Lung (tissue), 12 donors: ENCODE results near the gene BIN1. TPM values are rescaled to one million over a fixed set of nuclear protein-coding genes. Genes with fewer than 3 reads are reported as not detected.
A peak's percentile ranks its signal among the peaks of the same experiment; 100 is the strongest.

Experiments
- ATAC-seq: fragments of 200-7000 bp; cut with Tn5 transposase; one replicate; pipeline ENCODE4 v1.9.1; 2020; ENCODE audit warnings: moderate number of reproducible peaks; ENCODE audit not compliant: insufficient read depth, low FRiP score
- DNase-seq, 3 donors: peaks; one replicate each; pipeline ENCODE4 v3.0.0-alpha.2; 2013 to 2017
- H3K27ac ChIP-seq, 2 donors: one replicate each; pipeline ENCODE4 v1.5.1; 2013; ENCODE audit warnings: mild to moderate bottlenecking in 2 of 2, moderate library complexity in 2 of 2, control low read depth in 1 of 2, inconsistent platforms in 1 of 2, low read depth in 1 of 2, low read length in 1 of 2
- H3K27me3 ChIP-seq, 3 donors: one replicate each; pipeline ENCODE4 v1.5.1; 2013; ENCODE audit warnings: low read length in 2 of 3; ENCODE audit not compliant: control insufficient read depth in 3 of 3, insufficient read depth in 3 of 3
- H3K36me3 ChIP-seq, 4 donors: one replicate each; pipeline ENCODE4 v1.5.1; 2013; ENCODE audit warnings: low read length in 4 of 4, mild to moderate bottlenecking in 1 of 4, moderate library complexity in 1 of 4; ENCODE audit not compliant: control insufficient read depth in 4 of 4, insufficient read depth in 4 of 4
- H3K4me1 ChIP-seq, 5 donors: one replicate each; pipeline ENCODE4 v1.5.1; 2013; ENCODE audit warnings: low read length in 5 of 5, mild to moderate bottlenecking in 2 of 5, moderate library complexity in 1 of 5; ENCODE audit not compliant: control insufficient read depth in 5 of 5, insufficient read depth in 5 of 5
- H3K4me3 ChIP-seq: one replicate; pipeline ENCODE4 v1.5.1; 2013; ENCODE audit warnings: mild to moderate bottlenecking, control low read depth, moderate library complexity
- H3K9ac ChIP-seq, 2 donors: one replicate each; pipeline ENCODE4 v1.5.1; 2013; ENCODE audit warnings: low read length in 2 of 2, control low read depth in 1 of 2; ENCODE audit not compliant: insufficient read depth in 1 of 2
- H3K9me3 ChIP-seq, 4 donors: one replicate each; pipeline ENCODE4 v1.5.1; 2013; ENCODE audit warnings: low read length in 3 of 4, mild to moderate bottlenecking in 1 of 4, moderate library complexity in 1 of 4; ENCODE audit not compliant: control insufficient read depth in 4 of 4, insufficient read depth in 3 of 4
- CTCF ChIP-seq: IDR thresholded peaks from 2 replicates; pipeline ENCODE4 v1.5.1; 2012; ENCODE audit warnings: mild to moderate bottlenecking; ENCODE audit errors: control extremely low read depth, extremely low read depth
- WGBS, 2 donors: extraction: QIAGEN DNeasy Blood & Tissue Kit; methylation state at CpG; one replicate each; pipeline ENCODE4 v1.1.7; 2013; 5-methylcytosine and 5-hydroxymethylcytosine counted together
- polyA plus RNA-seq, 2 donors: library from polyadenylated mRNA; stranded (reverse); fragments of 200-250 nt; gene quantifications; one replicate each; pipeline ENCODE4 v1.2.1, GENCODE V29; 2013
- total RNA-seq, 2 donors: library from RNA; depleted of rRNA in 1 of 2; stranded (reverse); fragments of >200 nt in 1 of 2; gene quantifications; one replicate each; pipeline ENCODE4 v1.2.1, GENCODE V29; 2014 to 2021
- donor health status: control.
- donor health status: control.
- donor health status: Bipolar disorder and iron deficiency.
- donor health status: healthy.
- donor health status: DM: yes; HTN: yes; CAD: no.

The BIN1 gene
- total and polyA plus RNA-seq, 4 donors: 28.8 to 41.7 (median 36.2) TPM

DNA sequence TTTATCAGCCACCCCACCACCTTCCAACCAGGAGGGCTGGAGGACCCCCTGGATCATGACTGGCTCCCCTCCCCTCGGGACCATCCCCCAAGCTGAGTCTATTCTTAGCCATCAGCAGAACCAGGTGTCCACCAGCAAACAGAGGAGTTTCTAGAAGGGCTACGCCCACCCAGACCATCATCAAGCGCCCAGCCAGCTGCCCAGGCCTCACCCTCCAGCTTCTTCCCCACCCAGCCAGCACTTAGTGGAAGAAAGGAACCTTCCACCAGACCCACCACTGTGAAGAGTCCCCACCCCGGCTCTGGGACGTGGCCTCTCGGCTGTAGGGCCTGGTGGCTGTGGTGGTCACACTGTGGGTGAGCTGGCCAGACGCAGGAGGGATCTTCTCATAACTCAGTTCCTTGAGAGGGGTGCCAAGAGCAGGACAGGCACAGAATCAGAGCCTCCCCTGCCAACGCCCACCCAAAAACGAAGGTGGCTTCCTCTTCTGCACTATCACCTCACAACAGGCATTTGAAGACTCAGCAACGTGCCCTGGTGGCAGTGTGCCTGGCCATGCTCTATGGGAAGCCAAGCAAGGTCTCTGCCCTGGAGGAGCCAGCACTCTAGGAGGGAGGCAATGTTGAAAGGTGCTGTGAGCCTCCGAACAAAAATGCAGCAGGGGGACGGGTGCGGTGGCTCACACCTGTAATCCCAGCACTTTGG, 19.0 kb downstream of the BIN1 start:
- H3K9me3 ChIP-seq: no peaks in the 10 kb centered on the region
- WGBS, 2 donors: 60 to 73% methylated on average over 13 of the region's 13 CpGs
- TF ChIP-seq CTCF: no peak
- H3K27me3 ChIP-seq: no peaks in the 10 kb centered on the region
- DNase-seq: no peak
- H3K4me3 ChIP-seq: no peak overlapping the region
- H3K27ac ChIP-seq: peak overlapping the region in 1 of 2 donors; percentile 57
- H3K36me3 ChIP-seq: peaks cover 0 to 2% (median 0%) of the 10 kb centered on the region in 4 donors
- H3K4me1 ChIP-seq: peaks cover 0 to 59% (median 38%) of the 10 kb centered on the region in 5 donors
- H3K9ac ChIP-seq: peak overlapping the region in 1 of 2 donors; percentile 61
- ATAC-seq: no peak

DNA sequence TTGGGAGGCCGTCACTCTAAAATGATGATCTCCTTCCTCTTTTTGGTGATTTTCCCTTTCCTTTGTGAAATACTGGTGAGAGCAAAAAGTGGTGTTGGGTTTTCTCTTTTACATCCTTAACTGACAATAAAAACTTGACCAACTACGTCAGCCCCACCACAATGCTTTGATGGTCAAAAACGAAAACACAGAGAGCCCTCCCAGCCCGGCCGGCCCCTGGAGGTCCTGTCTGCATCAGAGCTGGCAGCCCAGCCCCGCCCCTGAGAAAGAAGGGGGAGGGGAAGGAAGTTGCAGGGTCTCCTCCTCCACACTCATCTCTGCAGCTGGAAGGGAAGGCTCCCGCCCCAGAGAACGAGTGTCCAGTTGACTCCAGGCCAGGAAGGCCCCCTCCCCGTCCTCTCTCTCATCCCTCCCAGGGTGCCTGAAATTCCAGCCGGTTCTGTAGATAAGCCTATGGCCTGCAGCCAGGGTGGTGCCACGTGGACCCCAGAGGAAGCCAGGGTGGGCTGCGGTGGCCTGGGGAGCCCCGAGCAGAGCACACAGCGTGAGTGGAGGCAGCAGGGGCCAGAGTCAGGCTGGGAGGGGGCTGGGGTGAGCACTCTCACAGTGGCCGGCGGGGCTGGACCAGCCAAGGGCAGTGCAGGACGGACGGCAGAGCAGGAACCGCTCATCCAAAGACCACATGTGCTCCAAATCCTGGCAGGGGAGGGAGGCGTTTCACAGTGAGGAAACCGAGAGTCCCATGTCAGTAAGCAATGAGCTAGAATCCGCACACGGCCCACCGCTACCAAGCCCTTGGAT, 19.8 kb downstream of the BIN1 start:
- Histone ChIP-seq H3K4me3 (no peak overlapping the region), H3K27me3 (no peaks in the 10 kb centered on the region), H3K36me3 (peaks cover 0 to 2% (median 0%) of the 10 kb centered on the region in 4 donors), H3K9ac (peak overlapping the region; percentile 53 to 95), H3K9me3 (no peaks in the 10 kb centered on the region), H3K27ac (peak overlapping the region in 1 of 2 donors; percentile 57), H3K4me1 (peaks cover 0 to 66% (median 45%) of the 10 kb centered on the region in 5 donors)
- no peak for TF ChIP-seq CTCF
- no peak for ATAC-seq
- DNase-seq: peak; percentile 99
- 11 to 29% methylated on average over 24 of the region's 24 CpGs for WGBS, 2 donors

- ATAC-seq: peak; percentile 60
These were observed 21.7 kb downstream of the BIN1 start for GRCh38 chr2:127085317-127085681.

More at GRCh38 chr2:127085317-127085681, 21.7 kb downstream of the BIN1 start:
- no peak for TF ChIP-seq CTCF
- peak overlapping the region in 1 of 2 donors; percentile 88 for H3K27ac ChIP-seq
- no peaks in the 10 kb centered on the region for H3K27me3 ChIP-seq
- H3K9ac ChIP-seq: peak overlapping the region in 1 of 2 donors; percentile 11
- WGBS, 2 donors: 17 to 50% methylated on average over 9 of the region's 9 CpGs
- peak; percentile 82 to 86 (median 82) for DNase-seq
- H3K4me3 ChIP-seq: no peak overlapping the region
- H3K4me1 ChIP-seq: peaks cover 0 to 85% (median 53%) of the 10 kb centered on the region in 5 donors
- no peaks in the 10 kb centered on the region for H3K36me3 ChIP-seq
- H3K9me3 ChIP-seq: no peaks in the 10 kb centered on the region
